HG03280 (cell line): ENCODE data around the gene GBP7.
"Not testable (repeated sequence)": the region's sequence is repeated elsewhere in the genome, so short reads cannot be mapped to it uniquely, and the experiment has no call there.

Experiments used
- ATAC-seq: cut with Tn5 transposase; IDR thresholded peaks from one replicate; pipeline ENCODE4 v1.9.1; 2021; ENCODE audit warnings: mild to moderate bottlenecking, moderate library complexity; ENCODE audit not compliant: unreplicated experiment

The GBP7 gene

GRCh38 chr1:89175601-89176256 is at the start of gene GBP7:
Gene GBP7, minus strand, starts transcription at chr1:89176003. Its CDS starts 4,068 bp downstream, at chr1:89171935.
- ATAC-seq: no peak

GRCh38 chr1:89221341-89221740 is 45.5 kb upstream of the GBP7 start:
- ATAC-seq: no peak

GRCh38 chr1:89219851-89220250 is 44.0 kb upstream of the GBP7 start:
- ATAC-seq: not testable (repeated sequence)

GRCh38 chr1:89218941-89219340 is 43.1 kb upstream of the GBP7 start:
- ATAC-seq: not testable (repeated sequence)

GRCh38 chr1:89213347-89213746 is 37.5 kb upstream of the GBP7 start:
- ATAC-seq: no peak

- ATAC-seq: no peak
Observed at GRCh38 chr1:89211035-89211634, 35.3 kb upstream of the GBP7 start.

- ATAC-seq: no peak
Observed at GRCh38 chr1:89206373-89206772, 30.6 kb upstream of the GBP7 start.

GRCh38 chr1:89203166-89203565 is 27.4 kb upstream of the GBP7 start:
- no peak for ATAC-seq

- peak; percentile 63 for ATAC-seq
Observed at GRCh38 chr1:89201106-89201794, 25.4 kb upstream of the GBP7 start.

- no peak for ATAC-seq
Observed at GRCh38 chr1:89200663-89201062, 24.9 kb upstream of the GBP7 start.

- ATAC-seq: no peak
Observed at GRCh38 chr1:89199525-89200031, 23.8 kb upstream of the GBP7 start.

- peak; percentile 50 for ATAC-seq
Observed at GRCh38 chr1:89198491-89199072, 22.8 kb upstream of the GBP7 start, which contains the start of gene GBP4. Gene GBP4, minus strand, starts transcription at chr1:89198942. Its CDS starts 108 bp downstream, at chr1:89198834.

- ATAC-seq: no peak
Observed at GRCh38 chr1:89198081-89198480, 22.3 kb upstream of the GBP7 start.

- ATAC-seq: no peak
Observed at GRCh38 chr1:89195476-89195875, 19.7 kb upstream of the GBP7 start.

GRCh38 chr1:89191314-89191713 is 15.5 kb upstream of the GBP7 start:
- no peak for ATAC-seq

GRCh38 chr1:89190017-89190416 is 14.2 kb upstream of the GBP7 start:
- ATAC-seq: no peak

- no peak for ATAC-seq
Observed at GRCh38 chr1:89179343-89179742, 3.5 kb upstream of the GBP7 start.

- no peak for ATAC-seq
Observed at GRCh38 chr1:89176971-89177370, 1.2 kb upstream of the GBP7 start.

GRCh38 chr1:89174491-89174890 is 1.3 kb downstream of the GBP7 start:
- no peak for ATAC-seq

GRCh38 chr1:89172468-89173143 is 3.2 kb downstream of the GBP7 start:
- no peak for ATAC-seq

- no peak for ATAC-seq
Observed at GRCh38 chr1:89171067-89171438, 4.8 kb downstream of the GBP7 start.
